Measurements from ENCODE around the gene GAN. TPM values are rescaled to one million over a fixed set of nuclear protein-coding genes. Genes with fewer than 3 reads are reported as not detected.

GAN gene
- total and polyA plus RNA-seq, 2 of the 4 experiments (the other 2 are of a cell fraction): 1.1 to 5.7 TPM

- Histone ChIP-seq H3K79me1 (ENCODE audit: low read depth in 1 of 2, low read length in 2 of 2) (no peaks in the 10 kb centered on the region), H2BK20ac (ENCODE audit: low read depth, low read length) (no peak overlapping the region), H2AK5ac (ENCODE audit: low read depth, low read length) (no peak overlapping the region), H3K27ac (ENCODE audit: insufficient read depth, low read length) (no peak overlapping the region), H4K8ac (ENCODE audit: low read depth in 2 of 2, low read length in 2 of 2) (no peak overlapping the region), H3K4me3 (ENCODE audit: insufficient read depth, low read depth, low read length) (no peak overlapping the region), H3K23ac (ENCODE audit: low read depth, low read length) (no peak overlapping the region), H4K91ac (ENCODE audit: insufficient read depth, low read depth, low read length) (no peak overlapping the region), H3K9ac (ENCODE audit: low read depth, low read length) (no peak overlapping the region), H3K14ac (replicated peaks; ENCODE audit: low read depth, low read length) (no peak overlapping the region), H2AFZ (replicated peaks; ENCODE audit: low read length, poor library complexity) (no peak overlapping the region), H3K27me3 (ENCODE audit: control insufficient read depth, insufficient read depth, low read length) (peaks cover 3% of the 10 kb centered on the region; the same call in 1 of the 2 replicates), H2BK120ac (ENCODE audit: low read depth, low read length) (no peak overlapping the region), H3K9me1 (ENCODE audit: insufficient read depth, low read length) (no peaks in the 10 kb centered on the region), H4K20me1 (ENCODE audit: insufficient read depth, low read length) (no peaks in the 10 kb centered on the region), H3K9me3 (ENCODE audit: control insufficient read depth, insufficient read depth, low read length) (no peaks in the 10 kb centered on the region), H3K36me3 (ENCODE audit: control insufficient read depth, insufficient read depth, low read length) (no peaks in the 10 kb centered on the region), H3K4ac (ENCODE audit: low read depth, low read length) (no peak overlapping the region), H4K5ac (ENCODE audit: low read depth, low read length) (no peak overlapping the region), H3K56ac (ENCODE audit: extremely low read depth, insufficient read depth, low read length) (no peak overlapping the region), H2BK15ac (ENCODE audit: low read depth, low read length) (no peak overlapping the region), H3K4me1 (ENCODE audit: control insufficient read depth, insufficient read depth, low read length) (no peaks in the 10 kb centered on the region), H3K4me2 (ENCODE audit: low read depth, low read length) (no peak overlapping the region), H2BK5ac (ENCODE audit: low read depth, low read length, poor library complexity, severe bottlenecking) (peak overlapping the region; percentile 17), H3K18ac (ENCODE audit: low read depth, low read length) (no peak overlapping the region), H2AK9ac (replicated peaks; ENCODE audit: low read depth, low read length, poor library complexity) (no peak overlapping the region)
- CTCF ChIA-PET: interaction anchor here (0.5 kb wide), 1 partner anchor 61 kb away, joined by 3 read pairs; no protein-coding TSS in a partner anchor
- WGBS, 2 experiments (ENCODE audit: extremely low coverage in 2 of 2, insufficient read length in 1 of 2): 79 to 100% methylated on average over 1 to 3 of the region's 5 CpGs
- intact Hi-C loops (cut with micrococcal nuclease): no loop called here
- dilution Hi-C loops (cut with HindIII; ENCODE audit: low sequenced_read_pairs, unreplicated experiment): no loop called here
- in situ Hi-C loops (cut with MboI; ENCODE audit: low sequenced_read_pairs): no loop called here
- BruUV-seq (replicated peaks): no TSS peak
- POLR2A ChIA-PET (ENCODE audit: unreplicated experiment): no interaction called here
- no peak for TF ChIP-seq CTCF (conservative IDR thresholded peaks at IDR 0.05; ENCODE audit: low read depth, low read length)
- TF ChIP-seq MXI1 (IDR thresholded peaks at IDR 0.05; ENCODE audit: borderline replicate concordance, low read depth, low read length): no peak
- no peak for TF ChIP-seq MAFK (IDR thresholded peaks at IDR 0.05; ENCODE audit: low read depth, low read length)
- TF ChIP-seq SMC3 (IDR thresholded peaks at IDR 0.05; ENCODE audit: low read depth, low read length): no peak
- DNase-seq (peak; percentile 19), ATAC-seq (ENCODE audit: low read depth) (0 out of 2 replicates have a peak, but pooled peaks have one; percentile 14)
Observed at GRCh38 chr16:81265658-81266451, 48.9 kb upstream of the GAN start.

Measured in IMR-90 (cell line).